Fibroblast of lung (primary cell): ENCODE results near the gene ZNF831.

Experiments
- CTCF ChIP-seq, 2 donors: IDR thresholded peaks in 1 of 2; conservative IDR thresholded peaks in 1 of 2; 1 replicate in 1 of 2; 2 replicates in 1 of 2; pipeline ENCODE4 v1.5.1; 2011 to 2012; ENCODE audit warnings: low read length in 2 of 2, control low read depth in 1 of 2, inconsistent platforms in 1 of 2, low read depth in 1 of 2, mild to moderate bottlenecking in 1 of 2
- EZH2 ChIP-seq: IDR thresholded peaks from 2 replicates; pipeline ENCODE4 v1.5.1; 2012; ENCODE audit warnings: low read length, control low read depth, mild to moderate bottlenecking; ENCODE audit errors: missing control alignments

- TF ChIP-seq CTCF (conservative IDR thresholded peaks at IDR 0.05 in 1 of 2, IDR thresholded peaks at IDR 0.05 in 1 of 2; ENCODE audit: low read depth in 1 of 2, low read length in 2 of 2) (no peak), EZH2 (no peak)
Observed at GRCh38 chr20:59149678-59150504, 13.7 kb upstream of the ZNF831 start.
